Type B pancreatic cell (in vitro differentiated cells): ENCODE data around the gene MAPK14. TPM values are rescaled to one million over a fixed set of nuclear protein-coding genes. Genes with fewer than 3 reads are reported as not detected.
A peak's percentile ranks its signal among the peaks of the same experiment; 100 is the strongest.
"Not testable (repeated sequence)": the region's sequence is repeated elsewhere in the genome, so short reads cannot be mapped to it uniquely, and the experiment has no call there.

Experiments used
- DNase-seq: peaks from one replicate; pipeline ENCODE4 v3.0.0; 2021; ENCODE audit warnings: mixed read lengths; ENCODE audit not compliant: unreplicated experiment; ENCODE audit errors: extremely low spot score
- H3K27ac Mint-ChIP-seq: 2 replicates; pipeline ENCODE4 v1.8.0; 2021; ENCODE audit warnings: mild to moderate bottlenecking, mixed read lengths
- H3K27me3 Mint-ChIP-seq: 2 replicates; pipeline ENCODE4 v1.8.0; 2021; ENCODE audit warnings: mixed read lengths
- H3K36me3 Mint-ChIP-seq: 2 replicates; pipeline ENCODE4 v1.8.0; 2021; ENCODE audit warnings: mixed read lengths
- H3K4me1 Mint-ChIP-seq: one replicate; pipeline ENCODE4 v1.8.0; 2021; ENCODE audit warnings: mixed read lengths; ENCODE audit not compliant: unreplicated experiment
- H3K4me3 Mint-ChIP-seq: 2 replicates; pipeline ENCODE4 v1.8.0; 2021; ENCODE audit warnings: mild to moderate bottlenecking, mixed read lengths
- H3K9me3 Mint-ChIP-seq: 2 replicates; pipeline ENCODE4 v1.8.0; 2021; ENCODE audit warnings: mixed read lengths
- CTCF ChIP-seq: fragments of 200-600 bp; sonication (generic); conservative IDR thresholded peaks from 2 replicates; pipeline ENCODE4 v1.5.0; 2021; ENCODE audit warnings: antibody characterized with exemption, mild to moderate bottlenecking
- total RNA-seq: library from RNA; stranded (reverse); gene quantifications from 2 replicates; pipeline ENCODE4 v1.2.1, GENCODE V29; 2021; ENCODE audit warnings: low replicate concordance

MAPK14 gene
- total RNA-seq, 1 donor from 2014 or later: 40.1 TPM

- DNase-seq: no peak
- H3K4me3 Mint-ChIP-seq: no peak overlapping the region
- H3K4me1 Mint-ChIP-seq: no peaks in the 10 kb centered on the region
- no peak for TF ChIP-seq CTCF
- H3K36me3 Mint-ChIP-seq: peaks cover 67% of the 10 kb centered on the region
- no peak overlapping the region for H3K27ac Mint-ChIP-seq
- no peaks in the 10 kb centered on the region for H3K27me3 Mint-ChIP-seq
- peaks cover 18% of the 10 kb centered on the region for H3K9me3 Mint-ChIP-seq
These were observed 54.7 kb downstream of the MAPK14 start for GRCh38 chr6:36082318-36082717.

GRCh38 chr6:36083446-36083845, 55.8 kb downstream of the MAPK14 start:
- Mint-ChIP-seq H3K4me1 (no peaks in the 10 kb centered on the region), H3K9me3 (peaks cover 18% of the 10 kb centered on the region), H3K27ac (no peak overlapping the region), H3K27me3 (no peaks in the 10 kb centered on the region), H3K36me3 (peaks cover 67% of the 10 kb centered on the region), H3K4me3 (no peak overlapping the region)
- no peak for DNase-seq
- TF ChIP-seq CTCF: no peak

- not testable (repeated sequence) for H3K4me1 Mint-ChIP-seq, H3K9me3 Mint-ChIP-seq, H3K27me3 Mint-ChIP-seq, H3K27ac Mint-ChIP-seq, DNase-seq, H3K4me3 Mint-ChIP-seq
- H3K36me3 Mint-ChIP-seq: peaks cover 27% of the 10 kb centered on the region
These were observed 60.6 kb downstream of the MAPK14 start for GRCh38 chr6:36088204-36088603.

- Mint-ChIP-seq H3K36me3 (peaks cover 21% of the 10 kb centered on the region), H3K27me3 (no peaks in the 10 kb centered on the region), H3K9me3 (peaks cover 7% of the 10 kb centered on the region), H3K27ac (no peak overlapping the region), H3K4me3 (no peak overlapping the region), H3K4me1 (no peaks in the 10 kb centered on the region)
- no peak for TF ChIP-seq CTCF
- DNase-seq: no peak
These were observed 61.4 kb downstream of the MAPK14 start for GRCh38 chr6:36089048-36089447.

- Mint-ChIP-seq H3K9me3 (no peaks in the 10 kb centered on the region), H3K27ac (peak overlapping the region; percentile 70), H3K4me3 (no peak overlapping the region), H3K4me1 (peaks cover 30% of the 10 kb centered on the region), H3K27me3 (no peaks in the 10 kb centered on the region), H3K36me3 (no peaks in the 10 kb centered on the region)
- no peak for TF ChIP-seq CTCF
- no peak for DNase-seq
These were observed 66.6 kb downstream of the MAPK14 start for GRCh38 chr6:36094238-36094637.

GRCh38 chr6:36094753-36095496, 67.3 kb downstream of the MAPK14 start:
- H3K27ac Mint-ChIP-seq: peak overlapping the region; percentile 70
- no peaks in the 10 kb centered on the region for H3K9me3 Mint-ChIP-seq
- TF ChIP-seq CTCF: peak; percentile 98
- peaks cover 37% of the 10 kb centered on the region for H3K4me1 Mint-ChIP-seq
- H3K27me3 Mint-ChIP-seq: no peaks in the 10 kb centered on the region
- no peak overlapping the region for H3K4me3 Mint-ChIP-seq
- no peaks in the 10 kb centered on the region for H3K36me3 Mint-ChIP-seq
- peak; percentile 80 for DNase-seq
